Duodenal mucosa (tissue), 2 donors: Measurements from ENCODE around the gene ELF4.
"Not testable (repeated sequence)": the region's sequence is repeated elsewhere in the genome, so short reads cannot be mapped to it uniquely, and the experiment has no call there.

ENCODE experiments used
- H3K27ac ChIP-seq: one replicate; pipeline ENCODE4 v1.7.0; 2013; ENCODE audit warnings: low read depth, low read length
- H3K27me3 ChIP-seq, 2 donors: one replicate each; pipeline ENCODE4 v1.7.0; 2013; ENCODE audit warnings: low read length in 2 of 2, control low read depth in 1 of 2; ENCODE audit not compliant: insufficient read depth in 2 of 2, control insufficient read depth in 1 of 2
- H3K36me3 ChIP-seq, 2 donors: one replicate each; pipeline ENCODE4 v1.7.0; 2013; ENCODE audit warnings: low read length in 2 of 2, control low read depth in 1 of 2; ENCODE audit not compliant: insufficient read depth in 2 of 2, control insufficient read depth in 1 of 2
- H3K4me1 ChIP-seq, 2 donors: one replicate each; pipeline ENCODE4 v1.7.0; 2013; ENCODE audit warnings: low read length in 2 of 2, control low read depth in 1 of 2; ENCODE audit not compliant: insufficient read depth in 2 of 2, control insufficient read depth in 1 of 2
- H3K4me3 ChIP-seq, 2 donors: one replicate each; pipeline ENCODE4 v1.7.0; 2013; ENCODE audit warnings: low read length in 2 of 2, low read depth in 1 of 2
- H3K9ac ChIP-seq, 2 donors: one replicate each; pipeline ENCODE4 v1.7.0; 2013; ENCODE audit warnings: low read length in 2 of 2, low read depth in 1 of 2
- H3K9me3 ChIP-seq, 2 donors: one replicate each; pipeline ENCODE4 v1.7.0; 2013; ENCODE audit warnings: low read length in 2 of 2, control low read depth in 1 of 2; ENCODE audit not compliant: control insufficient read depth in 1 of 2

The ELF4 gene

DNA sequence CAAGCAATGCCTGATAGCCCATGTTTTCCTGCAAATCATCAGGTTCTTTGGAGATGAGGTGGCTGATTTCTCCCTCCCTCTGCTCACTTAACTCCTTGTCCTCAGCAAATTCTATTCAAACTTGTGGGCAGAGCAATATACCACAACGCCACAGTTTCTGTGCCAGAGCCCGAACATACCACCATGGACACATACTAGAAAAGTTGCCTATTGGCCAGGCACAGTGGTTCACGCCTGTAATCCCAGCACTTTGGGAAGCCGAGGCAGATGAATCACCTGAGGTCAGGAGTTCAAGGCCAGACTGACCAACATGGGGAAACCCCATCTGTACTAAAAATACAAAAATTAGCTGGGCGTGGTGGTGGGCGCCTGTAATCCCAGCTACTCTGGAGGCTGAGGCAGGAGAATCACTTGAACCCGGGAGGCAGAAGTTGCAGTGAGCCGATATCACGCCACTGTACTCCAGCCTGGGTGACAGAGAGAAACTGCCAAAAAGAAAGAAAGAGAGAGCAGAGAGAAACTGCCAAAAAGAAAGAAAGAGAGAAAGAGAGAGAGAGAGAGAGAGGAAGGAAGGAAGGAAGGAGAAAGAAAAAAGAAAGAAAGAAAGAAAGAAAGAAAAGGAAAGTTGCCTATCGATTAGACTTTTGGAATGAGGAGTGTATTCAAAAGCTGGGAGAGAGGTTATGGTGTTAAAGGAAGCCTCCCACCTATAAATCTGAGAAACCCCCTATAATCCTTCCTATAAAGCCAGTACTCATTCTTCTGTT lies 5.0 kb upstream of the ELF4 start:
- H3K4me3 ChIP-seq, H3K27me3 ChIP-seq, H3K36me3 ChIP-seq, H3K9ac ChIP-seq, H3K27ac ChIP-seq, H3K9me3 ChIP-seq: not testable (repeated sequence)
- H3K4me1 ChIP-seq: peaks cover 9 to 11% of the 10 kb centered on the region in 2 donors

DNA sequence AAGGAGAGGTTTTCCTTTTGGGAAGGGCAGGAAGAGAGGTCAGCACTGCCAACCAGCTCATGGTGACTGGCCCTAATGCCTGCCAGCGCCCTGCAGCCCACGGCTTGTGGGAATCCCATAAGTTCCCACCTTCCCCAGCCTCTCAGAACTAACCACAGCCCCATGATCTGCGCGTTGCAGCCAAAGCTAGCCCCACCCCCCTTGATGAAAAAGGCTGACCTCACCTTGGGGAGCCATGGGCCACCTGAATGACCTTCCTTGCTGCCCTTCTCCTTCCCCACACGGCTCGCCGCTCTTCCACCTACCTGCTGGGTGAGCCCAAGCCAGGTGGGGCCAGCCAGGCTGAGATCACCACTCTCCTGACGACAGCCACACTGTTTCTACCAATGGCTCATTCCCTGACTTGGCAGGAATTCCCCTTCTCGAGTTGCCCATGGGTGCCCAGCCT lies 3.9 kb upstream of the ELF4 start:
- Histone ChIP-seq H3K27me3 (no peaks in the 10 kb centered on the region), H3K4me1 (peaks cover 7 to 9% of the 10 kb centered on the region in 2 donors), H3K27ac (no peak overlapping the region), H3K9me3 (no peaks in the 10 kb centered on the region), H3K9ac (no peak overlapping the region), H3K4me3 (no peak overlapping the region), H3K36me3 (no peaks in the 10 kb centered on the region)

DNA sequence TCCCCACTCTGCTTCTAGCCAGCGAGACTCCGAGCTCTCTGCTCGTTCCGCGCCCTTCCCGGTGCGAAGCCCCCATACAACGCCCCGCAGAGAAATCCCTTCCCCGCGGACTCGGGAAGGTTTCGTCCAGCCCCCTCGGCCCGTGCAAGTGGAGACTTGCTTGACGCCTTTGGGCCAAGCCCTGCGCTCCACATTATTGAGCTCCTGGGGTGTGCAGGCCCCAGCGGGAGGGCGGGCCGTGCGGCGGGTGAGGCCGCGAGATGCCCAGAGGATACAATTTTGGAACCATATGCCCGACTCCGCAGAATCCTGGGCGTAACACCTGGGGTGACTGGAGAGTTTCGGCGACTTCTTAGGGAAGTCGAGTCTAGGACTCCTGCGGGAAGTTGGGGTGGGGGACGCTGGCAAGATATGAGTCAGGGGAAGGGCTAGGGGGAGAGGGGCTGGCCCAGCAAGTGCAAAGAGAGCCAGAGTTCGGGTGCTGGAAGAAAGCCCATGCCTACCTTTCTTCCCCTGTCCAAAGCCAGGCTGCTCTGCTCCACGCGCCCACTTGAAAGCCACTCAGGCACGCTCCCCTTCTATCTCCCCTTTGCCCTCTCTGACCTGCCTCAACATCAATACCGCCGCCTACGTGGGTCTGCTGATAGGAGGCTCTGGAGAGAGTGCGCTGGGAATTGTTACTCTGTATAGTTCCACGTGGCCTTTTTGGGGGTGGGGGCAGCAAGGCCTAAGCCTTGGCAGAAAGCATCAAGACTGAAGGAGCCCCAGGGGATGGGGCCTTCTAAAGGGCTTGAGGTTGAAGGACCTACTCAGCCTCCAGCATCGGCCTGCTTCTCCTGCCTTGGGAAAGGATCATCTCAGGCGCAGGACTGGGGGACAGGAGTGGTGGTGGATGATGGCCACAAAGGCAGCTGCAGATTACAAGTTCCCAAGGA lies 1.2 kb upstream of the ELF4 start:
- Histone ChIP-seq H3K4me1 (peaks cover 8 to 19% of the 10 kb centered on the region in 2 donors), H3K9ac (no peak overlapping the region), H3K27me3 (no peaks in the 10 kb centered on the region), H3K36me3 (no peaks in the 10 kb centered on the region), H3K27ac (no peak overlapping the region), H3K9me3 (no peaks in the 10 kb centered on the region), H3K4me3 (peak overlapping the region in 1 of 2 donors; percentile 35)

DNA sequence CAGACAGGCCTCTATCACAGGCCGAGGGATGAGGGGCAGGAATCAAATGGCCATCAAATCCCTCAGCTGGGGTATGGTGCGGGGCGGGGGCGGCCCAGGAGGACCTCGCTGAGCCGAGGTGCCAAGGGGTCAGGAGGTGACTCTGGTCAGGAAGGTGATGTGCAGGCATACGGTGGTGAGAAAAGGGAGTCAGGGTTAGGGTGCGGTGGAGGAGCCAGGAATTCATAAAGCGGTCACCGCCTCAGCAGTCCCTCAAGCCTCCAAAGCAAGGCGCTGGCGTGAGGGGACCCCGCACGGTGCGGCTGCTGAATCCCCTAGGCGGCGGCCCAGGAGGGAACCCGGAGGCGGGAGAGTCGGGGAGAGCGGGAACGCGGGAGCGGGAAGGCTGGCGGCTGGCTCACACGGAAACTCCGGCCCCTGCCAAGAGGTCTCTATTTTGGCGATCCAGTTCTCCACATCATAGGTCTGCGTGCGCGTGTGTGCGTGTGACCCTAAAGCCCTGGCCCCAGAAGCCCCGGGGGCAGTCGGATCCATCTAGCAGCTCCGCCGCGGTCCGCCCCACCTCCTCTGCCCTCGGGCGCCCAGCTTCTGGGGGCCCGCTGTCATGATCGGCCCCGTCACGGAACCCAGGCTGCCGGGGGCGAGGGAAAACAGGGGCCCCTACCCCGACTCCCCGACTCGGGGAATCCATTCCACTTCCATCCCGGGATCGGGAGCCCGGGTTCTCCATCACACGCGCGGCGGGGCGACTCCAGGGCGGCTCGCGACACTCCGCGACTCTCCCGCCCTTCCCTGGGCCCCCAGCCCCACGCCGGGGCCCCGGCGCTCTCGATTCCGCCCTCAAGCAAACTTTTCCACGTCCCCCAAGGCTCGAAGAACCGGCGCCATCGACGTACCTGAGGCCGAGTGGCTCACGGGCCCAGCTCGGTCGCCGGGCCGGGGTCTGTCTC lies 593 bp downstream of the ELF4 start:
- Histone ChIP-seq H3K27me3 (no peaks in the 10 kb centered on the region), H3K4me3 (peak overlapping the region; percentile 69 to 80), H3K27ac (peak overlapping the region; percentile 83), H3K4me1 (peaks cover 11 to 25% of the 10 kb centered on the region in 2 donors), H3K9ac (peak overlapping the region; percentile 68 to 70), H3K36me3 (no peaks in the 10 kb centered on the region), H3K9me3 (no peaks in the 10 kb centered on the region)

DNA sequence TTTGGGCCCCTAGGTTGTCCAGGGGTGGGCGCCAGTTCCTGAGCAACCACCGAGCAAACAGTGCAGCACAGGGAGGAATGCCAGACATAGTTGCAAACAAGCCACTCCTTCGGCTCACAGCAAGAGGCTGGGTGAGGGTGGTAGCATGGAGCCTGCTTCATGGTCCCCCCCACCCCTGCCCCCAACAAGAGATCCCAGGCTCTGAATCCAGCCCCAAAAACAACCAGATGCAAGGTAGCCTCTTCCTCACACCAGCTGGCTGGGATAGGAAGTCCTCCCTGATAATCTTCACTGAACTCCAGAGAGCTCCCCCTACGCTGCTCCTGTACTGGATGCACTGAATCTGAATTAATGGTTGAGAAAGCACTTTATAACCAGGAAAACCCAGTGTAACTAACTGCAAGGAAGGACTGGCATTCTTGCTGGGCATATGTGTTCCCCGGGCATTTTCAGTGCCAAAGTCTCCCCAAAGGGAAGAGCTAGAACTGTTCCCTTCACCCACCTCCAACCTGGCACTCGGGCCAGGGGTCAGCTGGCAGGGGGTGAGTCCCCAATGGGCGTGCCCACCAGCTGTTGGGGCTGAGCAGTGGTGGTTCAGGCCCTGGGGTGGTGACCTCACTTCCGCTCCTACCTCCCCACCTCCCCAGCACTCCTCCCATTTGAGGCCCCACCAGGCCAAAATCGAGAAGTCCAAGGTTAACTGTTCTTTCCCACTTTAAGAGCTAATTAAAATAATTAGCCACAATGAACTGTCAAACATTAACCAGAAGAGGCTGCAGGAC lies 1.5 kb downstream of the ELF4 start:
- Histone ChIP-seq H3K36me3 (no peaks in the 10 kb centered on the region), H3K27me3 (no peaks in the 10 kb centered on the region), H3K9me3 (no peaks in the 10 kb centered on the region), H3K27ac (peak overlapping the region; percentile 83), H3K9ac (peak overlapping the region; percentile 68 to 70), H3K4me3 (peak overlapping the region; percentile 69 to 80), H3K4me1 (peaks cover 11 to 25% of the 10 kb centered on the region in 2 donors)

DNA sequence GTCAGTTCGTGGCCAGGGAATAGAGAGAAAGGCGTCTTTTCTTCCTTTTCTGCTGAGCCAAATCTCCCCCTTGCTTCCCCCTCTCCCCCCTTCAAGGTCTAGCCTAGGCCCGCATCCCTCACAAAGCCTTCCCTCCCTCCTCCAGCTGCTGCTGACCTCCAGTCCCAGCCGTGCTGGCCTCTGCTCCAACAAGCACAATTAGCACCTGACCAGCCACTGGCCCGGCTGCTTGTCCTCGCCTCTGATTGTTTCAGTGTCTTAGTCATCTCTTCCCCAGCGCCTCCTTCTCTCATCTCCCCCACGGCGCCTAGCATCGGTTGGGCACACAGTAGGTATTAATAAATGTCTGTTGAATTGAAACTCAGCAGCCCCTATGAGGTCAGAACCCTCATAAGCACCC lies 4.2 kb downstream of the ELF4 start:
- Histone ChIP-seq H3K27me3 (no peaks in the 10 kb centered on the region), H3K36me3 (no peaks in the 10 kb centered on the region), H3K9me3 (no peaks in the 10 kb centered on the region), H3K27ac (no peak overlapping the region), H3K4me3 (no peak overlapping the region), H3K4me1 (peaks cover 11 to 25% of the 10 kb centered on the region in 2 donors), H3K9ac (no peak overlapping the region)

DNA sequence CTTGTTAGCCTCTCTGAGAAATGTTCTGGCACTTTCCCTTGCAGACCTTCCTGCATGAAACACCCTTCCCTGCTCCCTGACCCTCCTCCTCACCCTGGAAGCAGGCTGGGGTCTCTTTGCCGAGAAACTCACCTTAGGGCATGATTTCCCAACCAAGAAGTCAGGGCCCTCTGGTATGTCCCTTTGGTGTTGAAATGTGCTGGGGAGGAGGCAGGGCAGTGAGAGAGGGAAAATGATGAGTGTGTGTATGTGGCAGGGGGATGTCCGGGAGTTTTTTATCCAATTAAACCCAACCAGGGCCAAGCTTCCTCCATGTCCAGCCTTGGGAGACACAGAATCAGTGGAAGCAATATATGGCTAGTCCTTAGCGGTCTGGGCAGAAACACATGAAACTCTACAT lies 5.1 kb downstream of the ELF4 start:
- Histone ChIP-seq H3K4me1 (peaks cover 18 to 33% of the 10 kb centered on the region in 2 donors), H3K27ac (no peak overlapping the region), H3K9me3 (no peaks in the 10 kb centered on the region), H3K4me3 (no peak overlapping the region), H3K27me3 (no peaks in the 10 kb centered on the region), H3K36me3 (no peaks in the 10 kb centered on the region), H3K9ac (no peak overlapping the region)

DNA sequence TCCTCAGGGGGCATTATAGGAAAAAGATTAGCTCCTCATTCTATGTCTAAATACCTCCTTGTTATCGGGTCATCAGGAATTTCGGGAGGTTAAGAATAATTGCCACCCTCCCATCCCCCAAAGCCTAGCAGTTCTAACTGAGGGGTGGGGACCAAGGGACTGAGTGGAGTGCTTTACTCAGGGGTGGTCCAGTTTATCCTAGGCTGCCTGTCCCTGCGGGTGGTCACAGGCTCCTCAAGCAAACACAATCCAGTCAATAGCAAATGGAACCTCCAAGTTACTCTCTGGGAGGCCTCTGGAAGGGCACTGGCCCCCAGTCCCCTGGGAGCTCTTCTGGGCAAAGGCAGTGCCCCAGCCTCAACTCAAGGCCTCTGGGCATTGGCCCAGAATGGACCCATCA lies 6.7 kb downstream of the ELF4 start:
- Histone ChIP-seq H3K4me1 (peaks cover 27 to 42% of the 10 kb centered on the region in 2 donors), H3K36me3 (no peaks in the 10 kb centered on the region), H3K9me3 (no peaks in the 10 kb centered on the region), H3K27ac (no peak overlapping the region), H3K9ac (no peak overlapping the region), H3K4me3 (no peak overlapping the region), H3K27me3 (no peaks in the 10 kb centered on the region)

DNA sequence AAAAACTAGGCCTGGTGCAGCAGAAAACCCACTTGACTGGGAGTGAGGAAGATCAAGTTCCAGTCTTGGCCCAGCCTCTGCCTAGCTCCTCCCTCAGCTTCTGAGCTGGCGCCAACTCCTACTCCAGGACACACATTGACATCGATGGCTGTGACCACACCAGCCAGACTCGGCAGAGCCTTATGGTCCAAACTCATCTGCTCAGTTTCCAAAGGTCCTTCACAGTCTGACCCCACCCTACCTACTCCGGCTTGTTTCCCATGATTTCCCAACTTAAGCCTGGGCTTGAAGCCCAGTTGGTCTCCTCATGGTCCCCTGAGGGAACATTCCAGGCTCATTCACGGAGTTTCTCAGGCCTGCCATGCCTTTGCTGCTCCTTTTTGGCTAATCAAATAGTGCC lies 10.1 kb downstream of the ELF4 start:
- Histone ChIP-seq H3K36me3 (no peaks in the 10 kb centered on the region), H3K27me3 (no peaks in the 10 kb centered on the region), H3K4me3 (no peak overlapping the region), H3K9ac (no peak overlapping the region), H3K27ac (no peak overlapping the region), H3K4me1 (peaks cover 29 to 36% of the 10 kb centered on the region in 2 donors), H3K9me3 (no peaks in the 10 kb centered on the region)
